DOHH2 (cell line): ENCODE data around the gene BDKRB2.

Experiments
- CTCF ChIP-seq: fragments of 200-600 bp; sonication (generic); IDR thresholded peaks from one replicate; pipeline ENCODE4 v1.5.1; 2014; ENCODE audit warnings: antibody characterized with exemption, mild to moderate bottlenecking, low read depth, low read length; ENCODE audit not compliant: poor library complexity, severe bottlenecking
- EZH2phosphoT487 ChIP-seq: fragments of 200-600 bp; sonication (generic); IDR thresholded peaks from 2 replicates; pipeline ENCODE4 v1.6.1; 2017; ENCODE audit warnings: borderline replicate concordance, mild to moderate bottlenecking, antibody characterized with exemption, low read length, moderate library complexity, mixed read lengths

GRCh38 chr14:96274543-96274942 lies 69.9 kb downstream of the BDKRB2 start:
- no peak for TF ChIP-seq CTCF
- no peak for TF ChIP-seq EZH2phosphoT487
